AG09319 (cell line): Measurements from ENCODE around the gene MYO7A.

Experiments
- DNase-seq: peaks from one replicate; pipeline ENCODE4 v3.0.0-alpha.2; 2010; ENCODE audit warnings: low read depth; ENCODE audit errors: extremely low read depth
- CTCF ChIP-seq: IDR thresholded peaks from 2 replicates; pipeline ENCODE4 v1.5.1; 2011; ENCODE audit warnings: low read depth, mild to moderate bottlenecking, inconsistent platforms, low read length, moderate library complexity

Gene MYO7A

GRCh38 chr11:77197626-77198320 is 69.7 kb downstream of the MYO7A start:
- no peak for TF ChIP-seq CTCF

GRCh38 chr11:77198440-77198849 is 70.4 kb downstream of the MYO7A start:
- TF ChIP-seq CTCF, result peak; percentile 12
- DNase-seq, result no peak

More at GRCh38 chr11:77197626-77198320, 69.7 kb downstream of the MYO7A start:
- DNase-seq, result no peak

- no peak for TF ChIP-seq CTCF
- DNase-seq, result no peak
These were observed 71.2 kb downstream of the MYO7A start for GRCh38 chr11:77199137-77199745.

GRCh38 chr11:77200351-77201268 is 72.6 kb downstream of the MYO7A start:
- no peak for DNase-seq
- TF ChIP-seq CTCF, result no peak

- TF ChIP-seq CTCF, result no peak
These were observed 73.3 kb downstream of the MYO7A start for GRCh38 chr11:77201370-77201769.

GRCh38 chr11:77201991-77202841 is 74.2 kb downstream of the MYO7A start:
- DNase-seq, result no peak

More at GRCh38 chr11:77201370-77201769, 73.3 kb downstream of the MYO7A start:
- no peak for DNase-seq

More at GRCh38 chr11:77201991-77202841, 74.2 kb downstream of the MYO7A start:
- no peak for TF ChIP-seq CTCF
